Osteocyte (in vitro differentiated cells): Measurements from ENCODE around the gene PTPRK. TPM values are rescaled to one million over a fixed set of nuclear protein-coding genes. Genes with fewer than 3 reads are reported as not detected.

Experiments used
- DNase-seq: peaks from one replicate; pipeline ENCODE4 v3.0.0; 2021; ENCODE audit warnings: mixed read lengths; ENCODE audit not compliant: unreplicated experiment; ENCODE audit errors: extremely low spot score
- H3K27ac Mint-ChIP-seq: one replicate; pipeline ENCODE4 v1.8.0; 2021; ENCODE audit warnings: mild to moderate bottlenecking, mixed read lengths; ENCODE audit not compliant: unreplicated experiment
- H3K27me3 Mint-ChIP-seq: one replicate; pipeline ENCODE4 v1.8.0; 2021; ENCODE audit warnings: mixed read lengths; ENCODE audit not compliant: unreplicated experiment
- H3K36me3 Mint-ChIP-seq: one replicate; pipeline ENCODE4 v1.8.0; 2021; ENCODE audit warnings: mixed read lengths; ENCODE audit not compliant: unreplicated experiment
- H3K4me1 Mint-ChIP-seq: one replicate; pipeline ENCODE4 v1.8.0; 2021; ENCODE audit warnings: mixed read lengths; ENCODE audit not compliant: unreplicated experiment
- H3K4me3 Mint-ChIP-seq: one replicate; pipeline ENCODE4 v1.8.0; 2021; ENCODE audit warnings: mild to moderate bottlenecking, moderate library complexity, mixed read lengths; ENCODE audit not compliant: unreplicated experiment
- H3K9me3 Mint-ChIP-seq: one replicate; pipeline ENCODE4 v1.8.0; 2021; ENCODE audit warnings: mixed read lengths; ENCODE audit not compliant: unreplicated experiment
- CTCF ChIP-seq: fragments of 200-600 bp; sonication (generic); IDR thresholded peaks from 2 replicates; pipeline ENCODE4 v1.5.0; 2021; ENCODE audit warnings: antibody characterized with exemption, mild to moderate bottlenecking, moderate library complexity
- total RNA-seq: library from RNA; stranded (reverse); gene quantifications from 2 replicates; pipeline ENCODE4 v1.2.1, GENCODE V29; 2021

Gene PTPRK
- total RNA-seq, 1 donor from 2014 or later, result 130 TPM

GRCh38 chr6:127938701-127939100 is 581.7 kb downstream of the PTPRK start:
- TF ChIP-seq CTCF, result no peak
- H3K9me3 Mint-ChIP-seq, result no peaks in the 10 kb centered on the region
- H3K4me3 Mint-ChIP-seq, result no peak overlapping the region
- H3K27ac Mint-ChIP-seq, result peak overlapping the region; percentile 96
- H3K4me1 Mint-ChIP-seq, result peaks cover 35% of the 10 kb centered on the region
- no peaks in the 10 kb centered on the region for H3K27me3 Mint-ChIP-seq
- DNase-seq, result no peak
- H3K36me3 Mint-ChIP-seq, result no peaks in the 10 kb centered on the region

- Mint-ChIP-seq H3K27ac (peak overlapping the region; percentile 96), H3K9me3 (peaks cover 7% of the 10 kb centered on the region), H3K4me3 (no peak overlapping the region), H3K4me1 (peaks cover 35% of the 10 kb centered on the region), H3K27me3 (no peaks in the 10 kb centered on the region), H3K36me3 (no peaks in the 10 kb centered on the region)
- TF ChIP-seq CTCF, result no peak
- no peak for DNase-seq
These were observed 582.7 kb downstream of the PTPRK start for GRCh38 chr6:127937747-127938146.

- peaks cover 35% of the 10 kb centered on the region for H3K4me1 Mint-ChIP-seq
- DNase-seq, result no peak
- no peak overlapping the region for H3K4me3 Mint-ChIP-seq
- TF ChIP-seq CTCF, result no peak
- peaks cover 10% of the 10 kb centered on the region for H3K9me3 Mint-ChIP-seq
- H3K36me3 Mint-ChIP-seq, result no peaks in the 10 kb centered on the region
- H3K27ac Mint-ChIP-seq, result peak overlapping the region; percentile 46
- H3K27me3 Mint-ChIP-seq, result no peaks in the 10 kb centered on the region
These were observed 583.3 kb downstream of the PTPRK start for GRCh38 chr6:127937102-127937501.

GRCh38 chr6:127934956-127935355 is 585.4 kb downstream of the PTPRK start:
- H3K4me1 Mint-ChIP-seq, result peaks cover 35% of the 10 kb centered on the region
- no peak for DNase-seq
- no peaks in the 10 kb centered on the region for H3K27me3 Mint-ChIP-seq
- no peak overlapping the region for H3K4me3 Mint-ChIP-seq
- peaks cover 10% of the 10 kb centered on the region for H3K9me3 Mint-ChIP-seq
- no peak for TF ChIP-seq CTCF
- peak overlapping the region; percentile 28 for H3K27ac Mint-ChIP-seq
- no peaks in the 10 kb centered on the region for H3K36me3 Mint-ChIP-seq

DNA sequence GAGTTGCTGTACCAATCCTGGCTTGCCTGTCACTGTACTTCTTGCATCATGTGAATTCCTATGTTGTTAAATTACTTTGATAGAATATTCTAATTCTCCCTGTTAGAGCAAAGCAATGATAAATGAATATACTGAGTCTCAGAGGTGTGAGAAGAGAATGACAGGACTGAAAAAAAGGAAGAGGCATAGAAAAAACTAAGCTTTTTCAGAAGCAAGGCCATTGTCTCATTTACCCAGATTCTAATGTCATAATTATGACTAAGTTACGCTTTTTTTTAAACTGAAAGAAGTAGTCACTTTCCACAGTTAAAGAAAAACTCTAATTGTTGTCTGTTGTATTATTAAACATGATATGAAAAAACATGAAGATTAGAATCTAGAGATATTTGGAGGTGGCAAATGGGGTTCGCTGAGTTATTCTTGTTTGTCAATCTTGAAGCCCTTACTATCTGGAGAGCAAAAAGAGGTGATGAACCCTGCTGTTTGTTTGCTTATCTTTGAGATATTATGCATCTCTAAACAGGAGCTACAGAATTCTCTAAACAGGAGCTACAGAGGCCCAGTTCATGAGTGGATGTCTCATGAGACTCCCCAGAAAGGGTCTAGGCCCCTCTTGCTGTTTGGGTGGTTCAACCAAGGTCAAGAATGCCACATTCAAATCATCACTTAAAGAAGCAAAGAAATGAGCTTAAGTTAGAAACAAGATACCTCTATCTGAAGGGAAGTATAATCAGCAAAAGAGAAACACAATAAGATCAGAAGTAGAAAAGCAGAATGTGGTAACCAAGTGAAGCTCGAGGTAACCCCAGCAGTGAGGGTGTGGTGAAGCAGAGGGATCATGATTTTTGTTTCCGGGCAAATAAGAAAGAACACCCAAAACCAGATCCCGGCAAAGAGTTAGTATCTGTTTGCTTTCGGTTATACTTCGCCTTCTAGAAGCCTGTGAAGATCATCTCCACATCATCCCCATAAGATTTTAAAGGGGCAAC is 586.3 kb downstream of the PTPRK start:
- no peaks in the 10 kb centered on the region for H3K36me3 Mint-ChIP-seq
- H3K27me3 Mint-ChIP-seq, result no peaks in the 10 kb centered on the region
- peaks cover 27% of the 10 kb centered on the region for H3K4me1 Mint-ChIP-seq
- peak overlapping the region; percentile 28 for H3K27ac Mint-ChIP-seq
- no peak overlapping the region for H3K4me3 Mint-ChIP-seq
- no peak for DNase-seq
- TF ChIP-seq CTCF, result no peak
- H3K9me3 Mint-ChIP-seq, result peaks cover 13% of the 10 kb centered on the region
